K562 (cell line): ENCODE data around the gene DDAH2. TPM values are rescaled to one million over a fixed set of nuclear protein-coding genes. Genes with fewer than 3 reads are reported as not detected.

Experiments
- CC2D1A ChIP-seq: fragments of 450-650 bp; IDR thresholded peaks from 2 replicates; pipeline ENCODE4 v1.6.1; 2017; ENCODE audit warnings: mild to moderate bottlenecking
- CTCF ChIP-seq, 3 experiments: IDR thresholded peaks in 2 of 3; conservative IDR thresholded peaks in 1 of 3; 2 replicates each; pipeline ENCODE4 v1.5.1; 2011 to 2012; ENCODE audit warnings: low read length in 3 of 3, mild to moderate bottlenecking in 3 of 3, control low read depth in 2 of 3, improper control_type of control experiment in 1 of 3, inconsistent platforms in 1 of 3, low read depth in 1 of 3, mixed read lengths in 1 of 3, moderate library complexity in 1 of 3; ENCODE audit not compliant: insufficient read depth in 2 of 3
- EP300 ChIP-seq: IDR thresholded peaks from 2 replicates; pipeline ENCODE4 v1.6.1; 2012; ENCODE audit warnings: low read length, improper control_type of control experiment
- ETV1 ChIP-seq: fragments of 450-650 bp; conservative IDR thresholded peaks from 2 replicates; pipeline ENCODE4 v1.6.1; 2016; ENCODE audit warnings: missing genetic modification characterization, control low read depth, low read depth, missing compliant biosample characterization
- ETV5 ChIP-seq: sonication (generic); formaldehyde crosslinking; IDR thresholded peaks from 2 replicates; pipeline ENCODE4 v1.4.0; 2020; ENCODE audit warnings: low read depth, mild to moderate bottlenecking, missing genetic modification reagents
- FOXA3 ChIP-seq, 2 experiments: fragments of 450-650 bp in 1 of 2; sonication (generic) in 1 of 2; formaldehyde crosslinking; IDR thresholded peaks in 1 of 2; conservative IDR thresholded peaks in 1 of 2; 2 replicates each; pipeline versions ENCODE4 v1.4.0 to v1.8.0; 2020 to 2022; ENCODE audit warnings: mild to moderate bottlenecking in 2 of 2, missing genetic modification reagents in 1 of 2
- FOXJ2 ChIP-seq: fragments of 200-800 bp; sonication (Bioruptor generic); IDR thresholded peaks from 2 replicates; pipeline ENCODE4 v1.6.1; 2016; ENCODE audit warnings: missing genetic modification characterization, missing compliant biosample characterization
- FOXJ3 ChIP-seq: sonication (generic); formaldehyde crosslinking; IDR thresholded peaks from 2 replicates; pipeline ENCODE4 v1.4.0; 2020; ENCODE audit warnings: mild to moderate bottlenecking, missing genetic modification reagents
- FUS ChIP-seq: fragments of 200-400 bp; formaldehyde crosslinking; optimal IDR thresholded peaks from 2 replicates; pipeline ENCODE3; 2017; ENCODE audit warnings: low read depth, low read length
- HDGF ChIP-seq: fragments of 450-650 bp; IDR thresholded peaks from 2 replicates; pipeline ENCODE4 v1.6.1; 2016
- MEF2A ChIP-seq: IDR thresholded peaks from 2 replicates; pipeline ENCODE4 v1.6.1; 2011; ENCODE audit warnings: low read depth, mild to moderate bottlenecking, low read length, moderate library complexity; ENCODE audit not compliant: control insufficient read depth
- POLR2AphosphoS5 ChIP-seq: IDR thresholded peaks from 2 replicates; pipeline ENCODE4 v1.6.1; 2011; ENCODE audit warnings: mild to moderate bottlenecking, low read depth, low read length, moderate library complexity; ENCODE audit not compliant: control insufficient read depth, insufficient read depth
- PTTG1 ChIP-seq: fragments of 450-650 bp; IDR thresholded peaks from 2 replicates; pipeline ENCODE4 v1.6.1; 2016; ENCODE audit warnings: low read depth, mild to moderate bottlenecking, missing genetic modification characterization, missing compliant biosample characterization
- SRSF1 ChIP-seq: fragments of 200-400 bp; formaldehyde crosslinking; IDR thresholded peaks from 2 replicates; pipeline ENCODE4 v1.6.1; 2017; ENCODE audit warnings: mild to moderate bottlenecking, low read depth, low read length, moderate library complexity
- TARDBP ChIP-seq: fragments of 450-650 bp; IDR thresholded peaks from 2 replicates; pipeline ENCODE4 v1.6.1; 2016
- TBL1XR1 ChIP-seq, 2 experiments: IDR thresholded peaks; 2 replicates each; pipeline ENCODE4 v1.6.1; 2012; ENCODE audit warnings: improper control_type of control experiment in 2 of 2, low read length in 2 of 2, mild to moderate bottlenecking in 1 of 2
- VEZF1 ChIP-seq: fragments of 200-800 bp; sonication (Bioruptor generic); IDR thresholded peaks from 2 replicates; pipeline ENCODE4 v1.6.1; 2017; ENCODE audit warnings: missing genetic modification characterization, missing compliant biosample characterization
- ZBTB2 ChIP-seq: fragments of 450-650 bp; IDR thresholded peaks from 2 replicates; pipeline ENCODE4 v1.6.1; 2016; ENCODE audit warnings: antibody characterized with exemption
- ZBTB33 ChIP-seq: sonication (generic); formaldehyde crosslinking; IDR thresholded peaks from 2 replicates; pipeline ENCODE4 v1.8.1; 2023; ENCODE audit warnings: mild to moderate bottlenecking, missing genetic modification reagents
- polyA plus RNA-seq, 8 experiments: library from polyadenylated mRNA; depleted of rRNA in 4 of 8; stranded (reverse) in 5 of 8; unstranded in 3 of 8; fragments of >200 nt; fragmentation: Nextera tagmentation in 2 of 8; fragmentation: Illumina TruSeq in 1 of 8; extraction: Ambion mirVana in 2 of 8; extraction: Trizol in 1 of 8; gene quantifications; 2 replicates each; pipeline versions ENCODE4 v1.2.1 to v1.2.3, GENCODE V29; 2011 to 2014; ENCODE audit warnings: inconsistent platforms in 1 of 8, missing spikeins in 1 of 8
- total RNA-seq, 7 experiments: library from RNA; depleted of rRNA in 6 of 7; stranded (reverse); fragments of >200 nt in 6 of 7; fragmentation: Illumina TruSeq in 2 of 7; extraction: Trizol in 2 of 7; gene quantifications; 2 replicates each; pipeline versions ENCODE4 v1.2.1 to v1.2.3, GENCODE V29; 2011 to 2021; ENCODE audit warnings: low replicate concordance in 1 of 7

Gene DDAH2
- total and polyA plus RNA-seq, 9 of the 15 experiments (the other 6 are each of a cell fraction or from before 2014, with no cell fraction given) = 1.8 to 45.4 (median 21.4) TPM

- 0 out of 2 replicates have a peak, but pooled peaks have one; percentile 30 for TF ChIP-seq ZBTB2
- peak; percentile 78; the same call in 1 of the 2 replicates for TF ChIP-seq HDGF
- peak; percentile 63 for TF ChIP-seq VEZF1 (CRISPR knock-in tag)
- TF ChIP-seq FOXA3 (CRISPR knock-in tag; conservative IDR thresholded peaks at IDR 0.05 in 1 of 2, IDR thresholded peaks at IDR 0.05 in 1 of 2) = 0 out of 4 replicates have a peak, but pooled peaks of 1 of the 2 experiments have one; percentile 43
- TF ChIP-seq TARDBP = peak; percentile 58; the same call in 1 of the 2 replicates
- TF ChIP-seq ZBTB33 (CRISPR knock-in tag) = peak; percentile 3; the same call in 1 of the 2 replicates
- TF ChIP-seq TBL1XR1 (IDR thresholded peaks at IDR 0.05; ENCODE audit: low read length in 2 of 2) = peak in 1 of 2 experiments; percentile 64; a peak in 2 of 4 replicates
- no peak for TF ChIP-seq FUS
- no peak for TF ChIP-seq POLR2AphosphoS5
- TF ChIP-seq EP300 = peak; percentile 39; the same call in 1 of the 2 replicates
- peak; percentile 96 to 99 (median 99) for TF ChIP-seq CTCF (IDR thresholded peaks at IDR 0.05 in 2 of 3, conservative IDR thresholded peaks at IDR 0.05 in 1 of 3; ENCODE audit: insufficient read depth in 2 of 3, low read depth in 1 of 3, low read length in 3 of 3)
- TF ChIP-seq FOXJ3 (CRISPR knock-in tag) = 0 out of 2 replicates have a peak, but pooled peaks have one; percentile 6
- no peak for TF ChIP-seq PTTG1
- peak; percentile 95 for TF ChIP-seq CC2D1A
- TF ChIP-seq ETV1 = peak; percentile 41; the same call in 1 of the 2 replicates
- TF ChIP-seq FOXJ2 (tag) = 0 out of 2 replicates have a peak, but pooled peaks have one; percentile 26
- no peak for TF ChIP-seq MEF2A
- TF ChIP-seq ETV5 (CRISPR knock-in tag) = peak; percentile 50; the same call in 1 of the 2 replicates
- TF ChIP-seq SRSF1 = no peak
These were observed 48.6 kb downstream of the DDAH2 start, which contains the start of gene LY6G5C (continued) for GRCh38 chr6:31680226-31681134.
